ENCODE data around the gene ZYG11B. TPM values are rescaled to one million over a fixed set of nuclear protein-coding genes. Genes with fewer than 3 reads are reported as not detected.

Gene ZYG11B
- total RNA-seq, 1 donor from 2014 or later, result 39.5 TPM

DNA sequence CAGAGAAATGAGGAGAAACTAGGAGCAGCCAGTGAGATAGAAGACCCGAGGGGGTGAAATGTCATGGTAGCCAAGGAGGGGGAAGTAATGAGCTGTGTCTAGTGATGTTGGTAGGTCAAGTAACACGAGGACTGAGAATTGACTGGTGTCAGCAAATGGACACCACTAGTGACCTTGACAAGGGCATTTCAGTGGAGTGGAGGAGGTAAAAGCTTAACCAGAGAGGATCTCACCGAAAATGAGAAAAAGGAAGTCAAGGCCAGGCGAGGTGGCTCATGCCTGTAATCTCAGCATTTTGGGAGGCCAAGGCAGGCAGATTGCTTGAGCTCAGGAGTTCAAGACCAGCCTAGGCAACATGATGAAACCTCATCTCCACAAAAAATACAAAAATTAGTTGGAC lies 3.0 kb upstream of the ZYG11B start:
- Histone ChIP-seq H3K79me2 (ENCODE audit: low read depth) (peaks cover 17% of the 10 kb centered on the region), H2AFZ (replicated peaks) (no peak overlapping the region), H3K9ac (no peak overlapping the region), H3K4me1 (peaks cover 8% of the 10 kb centered on the region), H3K4me2 (no peak overlapping the region), H3F3A (ENCODE audit: low read depth) (peaks cover 2% of the 10 kb centered on the region), H3K27me3 (no peaks in the 10 kb centered on the region), H3K4me3 (no peak overlapping the region), H3K9me3 (ENCODE audit: low read depth) (no peaks in the 10 kb centered on the region), H4K20me1 (ENCODE audit: low read depth) (peaks cover 17% of the 10 kb centered on the region), H3K27ac (no peak overlapping the region), H3K36me3 (no peaks in the 10 kb centered on the region)
- Mint-ChIP-seq H3K27ac (no peak overlapping the region), H3K4me3 (peak overlapping the region; percentile 9), H3K4me1 (peaks cover 19% of the 10 kb centered on the region), H3K36me3 (no peaks in the 10 kb centered on the region), H3K27me3 (ENCODE audit: insufficient read depth, low read depth) (no peaks in the 10 kb centered on the region), H3K9me3 (no peaks in the 10 kb centered on the region)
- DNase-seq (ENCODE audit: low spot score), result no peak
- TF ChIP-seq EZH2phosphoT487 (IDR thresholded peaks at IDR 0.05), result no peak
- TF ChIP-seq, protein P1, sequence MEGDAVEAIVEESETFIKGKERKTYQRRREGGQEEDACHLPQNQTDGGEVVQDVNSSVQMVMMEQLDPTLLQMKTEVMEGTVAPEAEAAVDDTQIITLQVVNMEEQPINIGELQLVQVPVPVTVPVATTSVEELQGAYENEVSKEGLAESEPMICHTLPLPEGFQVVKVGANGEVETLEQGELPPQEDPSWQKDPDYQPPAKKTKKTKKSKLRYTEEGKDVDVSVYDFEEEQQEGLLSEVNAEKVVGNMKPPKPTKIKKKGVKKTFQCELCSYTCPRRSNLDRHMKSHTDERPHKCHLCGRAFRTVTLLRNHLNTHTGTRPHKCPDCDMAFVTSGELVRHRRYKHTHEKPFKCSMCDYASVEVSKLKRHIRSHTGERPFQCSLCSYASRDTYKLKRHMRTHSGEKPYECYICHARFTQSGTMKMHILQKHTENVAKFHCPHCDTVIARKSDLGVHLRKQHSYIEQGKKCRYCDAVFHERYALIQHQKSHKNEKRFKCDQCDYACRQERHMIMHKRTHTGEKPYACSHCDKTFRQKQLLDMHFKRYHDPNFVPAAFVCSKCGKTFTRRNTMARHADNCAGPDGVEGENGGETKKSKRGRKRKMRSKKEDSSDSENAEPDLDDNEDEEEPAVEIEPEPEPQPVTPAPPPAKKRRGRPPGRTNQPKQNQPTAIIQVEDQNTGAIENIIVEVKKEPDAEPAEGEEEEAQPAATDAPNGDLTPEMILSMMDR (IDR thresholded peaks at IDR 0.05), result no peak
- TF ChIP-seq EZH2 (IDR thresholded peaks at IDR 0.05), result no peak

DNA sequence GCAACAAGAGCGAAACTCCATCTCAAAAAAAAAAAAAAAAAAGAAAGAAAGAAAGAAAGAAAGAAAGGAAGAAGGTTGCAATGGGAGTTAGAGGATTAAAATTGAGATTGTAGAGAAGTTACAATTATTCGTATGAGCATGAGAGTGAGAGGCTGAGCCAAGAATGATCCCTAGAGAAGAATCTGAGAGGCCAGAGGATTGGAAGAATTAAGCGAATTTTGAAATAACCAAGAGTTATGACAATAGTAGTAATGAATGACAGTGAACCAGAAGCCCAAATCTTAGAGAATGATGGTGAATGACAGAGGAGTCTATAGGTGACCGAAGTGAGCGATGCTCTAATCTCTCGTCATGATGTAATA lies 369 bp upstream of the ZYG11B start:
- no peak overlapping the region for H3K27ac ChIP-seq
- Mint-ChIP-seq H3K36me3 (no peaks in the 10 kb centered on the region), H3K4me1 (peaks cover 29% of the 10 kb centered on the region), H3K27me3 (ENCODE audit: insufficient read depth, low read depth) (no peaks in the 10 kb centered on the region), H3K4me3 (peak overlapping the region; percentile 79), H3K9me3 (no peaks in the 10 kb centered on the region), H3K27ac (peak overlapping the region; percentile 17)
- H3K36me3 ChIP-seq, result no peaks in the 10 kb centered on the region
- peaks cover 43% of the 10 kb centered on the region for H3K79me2 ChIP-seq (ENCODE audit: low read depth)
- peaks cover 30% of the 10 kb centered on the region for H4K20me1 ChIP-seq (ENCODE audit: low read depth)
- TF ChIP-seq, protein P1 (IDR thresholded peaks at IDR 0.05), result no peak
- peaks cover 7% of the 10 kb centered on the region for H3F3A ChIP-seq (ENCODE audit: low read depth)
- H3K4me1 ChIP-seq, result peaks cover 16% of the 10 kb centered on the region
- H3K27me3 ChIP-seq, result no peaks in the 10 kb centered on the region
- no peak for DNase-seq (ENCODE audit: low spot score)
- peak overlapping the region; percentile 95 for H2AFZ ChIP-seq (replicated peaks)
- H3K9me3 ChIP-seq (ENCODE audit: low read depth), result no peaks in the 10 kb centered on the region
- H3K4me3 ChIP-seq, result peak overlapping the region; percentile 80
- no peak overlapping the region for H3K9ac ChIP-seq
- H3K4me2 ChIP-seq, result peak overlapping the region; percentile 90

DNA sequence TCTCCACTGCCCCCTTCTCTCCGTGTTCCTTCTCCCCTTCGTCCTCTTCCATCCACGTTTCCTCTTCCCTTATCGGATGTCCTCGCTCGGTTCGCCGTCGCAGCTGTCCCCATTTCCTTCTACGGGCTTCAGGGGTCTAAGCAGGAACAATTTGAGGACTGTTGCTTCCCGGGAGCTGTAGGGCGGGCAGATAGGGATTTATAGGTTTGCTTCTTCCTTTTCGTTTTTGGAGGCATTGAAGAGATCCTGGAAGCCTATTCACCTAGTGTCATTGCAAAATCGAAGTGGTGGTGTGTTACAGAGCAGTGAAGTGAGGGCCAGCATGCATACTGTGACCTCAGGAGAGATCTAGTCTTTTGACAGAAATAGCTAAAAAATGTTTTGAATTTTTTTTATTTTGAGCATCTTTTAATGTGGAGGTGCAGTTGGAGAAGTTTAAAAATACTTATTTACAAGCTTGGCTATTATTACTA lies 897 bp downstream of the ZYG11B start:
- Histone ChIP-seq H3K27ac (no peak overlapping the region), H3K4me3 (peak overlapping the region; percentile 80)
- TF ChIP-seq, protein P1 (IDR thresholded peaks at IDR 0.05), result no peak
- TF ChIP-seq EZH2 (IDR thresholded peaks at IDR 0.05) (no peak), EZH2phosphoT487 (IDR thresholded peaks at IDR 0.05) (no peak)

More for the DNA sequence above, 897 bp downstream of the ZYG11B start:
- Histone ChIP-seq H3K9me3 (ENCODE audit: low read depth) (no peaks in the 10 kb centered on the region), H3K4me1 (peaks cover 16% of the 10 kb centered on the region), H3K79me2 (ENCODE audit: low read depth) (peaks cover 56% of the 10 kb centered on the region), H3K9ac (peak overlapping the region; percentile 77), H3K27me3 (no peaks in the 10 kb centered on the region), H4K20me1 (ENCODE audit: low read depth) (peaks cover 30% of the 10 kb centered on the region), H3K36me3 (no peaks in the 10 kb centered on the region), H3F3A (ENCODE audit: low read depth) (peaks cover 7% of the 10 kb centered on the region), H3K4me2 (peak overlapping the region; percentile 90), H2AFZ (replicated peaks) (peak overlapping the region; percentile 38)
- DNase-seq (ENCODE audit: low spot score), result peak; percentile 18
- Mint-ChIP-seq H3K27ac (peak overlapping the region; percentile 26), H3K4me1 (peaks cover 29% of the 10 kb centered on the region), H3K27me3 (ENCODE audit: insufficient read depth, low read depth) (no peaks in the 10 kb centered on the region), H3K9me3 (no peaks in the 10 kb centered on the region), H3K36me3 (no peaks in the 10 kb centered on the region), H3K4me3 (peak overlapping the region; percentile 94)
